Kidney (tissue), 14 donors: ENCODE measurements around the gene MBNL1. TPM values are rescaled to one million over a fixed set of nuclear protein-coding genes. Genes with fewer than 3 reads are reported as not detected.

Experiments used
- DNase-seq, 5 donors: peaks; one replicate each; pipeline ENCODE4 v3.0.0-alpha.2; 2013 to 2020
- FAIRE-seq: peaks from 2 replicates; lab custom pipeline; 2012; peaks lifted over from hg19 to GRCh38; lab: Jason Lieb, UNC
- H3K27ac ChIP-seq, 2 donors: one replicate each; pipeline ENCODE4 v1.7.0; 2013; ENCODE audit warnings: low read depth in 2 of 2, low read length in 2 of 2, inconsistent platforms in 1 of 2
- H3K27me3 ChIP-seq: one replicate; pipeline ENCODE4 v1.7.1; 2013; ENCODE audit warnings: low read length, inconsistent platforms; ENCODE audit not compliant: control insufficient read depth, insufficient read depth
- H3K36me3 ChIP-seq, 3 donors: one replicate each; pipeline versions ENCODE4 v1.7.0 to v1.7.1; 2013; ENCODE audit warnings: low read length in 3 of 3, control low read depth in 1 of 3, inconsistent platforms in 1 of 3; ENCODE audit not compliant: insufficient read depth in 3 of 3, control insufficient read depth in 2 of 3
- H3K4me1 ChIP-seq, 3 donors: one replicate each; pipeline versions ENCODE4 v1.7.0 to v1.7.1; 2013; ENCODE audit warnings: low read length in 3 of 3, inconsistent platforms in 1 of 3, low read depth in 1 of 3; ENCODE audit not compliant: control insufficient read depth in 2 of 3, insufficient read depth in 2 of 3
- H3K4me3 ChIP-seq, 3 donors: one replicate each; pipeline versions ENCODE4 v1.7.0 to v1.8.1; 2013; ENCODE audit warnings: low read length in 3 of 3, control low read depth in 1 of 3, inconsistent platforms in 1 of 3
- H3K9ac ChIP-seq, 3 donors: one replicate each; pipeline versions ENCODE4 v1.7.0 to v1.7.1; 2013; ENCODE audit warnings: low read length in 3 of 3, control low read depth in 1 of 3, inconsistent platforms in 1 of 3
- H3K9me3 ChIP-seq, 3 donors: one replicate each; pipeline versions ENCODE4 v1.7.0 to v1.7.1; 2013; ENCODE audit warnings: low read length in 3 of 3, control low read depth in 1 of 3, inconsistent platforms in 1 of 3; ENCODE audit not compliant: control insufficient read depth in 2 of 3, insufficient read depth in 1 of 3
- CTCF ChIP-seq: IDR thresholded peaks from 3 replicates; pipeline ENCODE4 v1.5.1; 2012; ENCODE audit warnings: mild to moderate bottlenecking, moderate library complexity, borderline replicate concordance; ENCODE audit not compliant: insufficient read depth; ENCODE audit errors: extremely low read depth
- intact Hi-C: fragments of 100-400 bp; cut with DNase I; formaldehyde crosslinking; loops from one replicate; pipeline ENCODE4 v1.11.1; 2022
- polyA plus RNA-seq: library from polyadenylated mRNA; stranded (reverse); fragments of 350-450 nt; fragmentation: Illumina TruSeq; extraction: RNeasy Lipid Tissue Mini Kit (QIAGEN cat#74804); gene quantifications from one replicate; pipeline ENCODE4 v1.2.3, GENCODE V29; 2014; ENCODE audit warnings: low read depth, low replicate concordance; ENCODE audit not compliant: insufficient read depth
- total RNA-seq: library from RNA; stranded (reverse); fragmentation: NEBNext Ultra II Directional; extraction: Animal tissue kit (Norgen Biotek cat#: 25700); gene quantifications from one replicate; pipeline ENCODE4 v1.2.1, GENCODE V29; 2021
- donor health status: control.
- donor health status: control.
- donor health status: control.
- donor health status: control.
- donor health status: control.
- donor health status: DM: yes; HTN: yes; CAD: no.
- donor health status: Normal renal cell carcinoma (clear cell type).

The MBNL1 gene
- total and polyA plus RNA-seq, 2 donors from 2014 or later = 22.0 to 167 TPM

DNA sequence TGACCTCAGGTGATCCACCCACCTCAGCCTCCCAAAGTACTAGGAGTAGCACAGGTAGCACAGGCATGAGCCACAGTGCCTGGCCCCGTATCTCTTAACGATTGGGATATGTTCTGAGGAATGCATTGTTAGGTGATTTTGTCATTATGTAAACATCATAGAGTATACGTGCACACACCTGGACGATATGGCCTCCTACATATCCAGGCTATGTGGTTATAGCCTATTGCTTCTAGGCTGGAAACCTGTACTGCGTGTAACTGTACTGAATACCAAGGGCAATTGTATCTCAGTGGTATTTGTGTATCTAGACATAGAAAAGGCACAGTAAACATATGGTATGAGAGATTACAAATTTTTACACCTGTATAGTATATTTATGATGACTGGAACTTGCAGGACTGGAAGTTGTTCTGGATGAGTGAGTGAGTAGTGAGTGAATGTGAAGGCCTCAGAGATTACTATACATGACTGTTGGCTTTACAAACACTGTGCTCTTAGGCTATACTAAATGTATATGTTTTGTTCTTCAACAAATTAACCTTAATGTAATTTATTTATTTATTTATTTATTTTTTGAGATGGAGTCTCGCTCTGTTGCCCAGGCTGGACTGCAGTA lies 120.7 kb downstream of the MBNL1 start:
- no peak for TF ChIP-seq CTCF
- Histone ChIP-seq H3K9ac (no peak overlapping the region), H3K27me3 (no peaks in the 10 kb centered on the region), H3K4me1 (peaks cover 0 to 14% (median 1%) of the 10 kb centered on the region in 3 donors), H3K9me3 (no peaks in the 10 kb centered on the region), H3K27ac (no peak overlapping the region), H3K4me3 (no peak overlapping the region), H3K36me3 (no peaks in the 10 kb centered on the region)
- FAIRE-seq = no peak
- no peak for DNase-seq
- intact Hi-C loops = no loop called here

DNA sequence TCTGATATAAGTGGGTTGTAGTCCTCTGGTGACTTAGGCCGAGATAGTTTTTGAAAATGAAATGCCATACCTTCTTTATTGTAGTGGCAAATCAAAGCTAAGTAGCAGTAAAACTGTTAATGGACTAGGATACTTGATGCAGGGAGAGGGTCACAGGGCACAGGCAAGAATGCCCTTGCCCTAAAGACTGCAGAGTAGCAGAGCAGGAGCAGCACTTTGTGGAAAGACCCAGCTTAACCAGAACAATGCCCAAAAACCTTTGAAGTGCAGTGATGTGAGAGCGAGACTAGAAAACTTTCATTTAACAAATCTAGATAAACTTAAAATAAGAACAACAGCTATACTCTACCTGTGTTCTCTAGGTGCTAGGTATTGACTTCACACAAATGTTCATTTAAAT lies 121.9 kb downstream of the MBNL1 start:
- intact Hi-C loops = no loop called here
- Histone ChIP-seq H3K9ac (no peak overlapping the region), H3K27ac (no peak overlapping the region), H3K4me3 (no peak overlapping the region), H3K4me1 (peaks cover 0 to 12% (median 0%) of the 10 kb centered on the region in 3 donors), H3K27me3 (no peaks in the 10 kb centered on the region), H3K9me3 (no peaks in the 10 kb centered on the region), H3K36me3 (no peaks in the 10 kb centered on the region)
- no peak for TF ChIP-seq CTCF
- DNase-seq (no peak), FAIRE-seq (no peak)

DNA sequence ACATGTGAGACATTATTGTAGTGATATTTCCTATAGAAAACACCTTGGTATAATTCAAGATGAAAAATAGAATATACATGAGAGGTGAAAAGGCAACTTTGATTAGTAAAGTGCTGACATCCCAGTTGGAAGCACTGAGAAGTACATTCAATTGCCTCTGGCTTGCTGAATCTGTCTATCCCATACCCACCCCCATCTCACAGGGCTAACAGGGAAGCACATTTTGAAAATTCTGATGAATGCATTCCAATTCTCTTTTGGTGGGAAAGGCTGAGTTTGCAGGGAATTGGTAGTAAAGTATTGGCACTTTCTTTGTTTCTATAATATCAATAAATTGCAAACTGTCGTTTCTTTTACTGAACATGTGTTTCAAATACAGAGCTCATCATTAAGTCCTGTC lies 122.9 kb downstream of the MBNL1 start:
- FAIRE-seq (no peak), DNase-seq (no peak)
- H3K27ac ChIP-seq = no peak overlapping the region
- no peaks in the 10 kb centered on the region for H3K27me3 ChIP-seq
- no peak for TF ChIP-seq CTCF
- intact Hi-C loops = no loop called here
- H3K4me1 ChIP-seq = peaks cover 0 to 10% (median 0%) of the 10 kb centered on the region in 3 donors
- no peak overlapping the region for H3K9ac ChIP-seq
- no peaks in the 10 kb centered on the region for H3K36me3 ChIP-seq
- no peak overlapping the region for H3K4me3 ChIP-seq
- no peaks in the 10 kb centered on the region for H3K9me3 ChIP-seq
